NCI-H748 (cell line): ENCODE data around the gene CHRNE.

Experiments used
- DNase-seq: peaks from one replicate; lab custom pipeline; 2025; ENCODE audit not compliant: unreplicated experiment; lab: John Stamatoyannopoulos, UW

The CHRNE gene

GRCh38 chr17:4903051-4903818 is at the start of gene CHRNE:
TSS of gene CHRNE (minus strand) at chr17:4903098. CDS start at chr17:4903063, 35 bp downstream.
- peak; percentile 93 for DNase-seq

- DNase-seq: no peak
Measured at GRCh38 chr17:4951486-4951885, 48.6 kb upstream of the CHRNE start.

GRCh38 chr17:4950746-4951204 is 47.9 kb upstream of the CHRNE start, which contains the start of gene ENO3:
TSS of gene ENO3 (plus strand) at chr17:4951119. CDS start at chr17:4951830, 711 bp downstream.
- DNase-seq: peak; percentile 57

GRCh38 chr17:4950075-4950745 is 47.3 kb upstream of the CHRNE start:
- DNase-seq: no peak

GRCh38 chr17:4949321-4950074 is 46.6 kb upstream of the CHRNE start:
- DNase-seq: peak; percentile 88

- peak; percentile 94 for DNase-seq
Measured at GRCh38 chr17:4948931-4949320, 46.0 kb upstream of the CHRNE start.

GRCh38 chr17:4948166-4948930 is 45.5 kb upstream of the CHRNE start, which contains the start of gene PFN1:
TSS of gene PFN1 (minus strand) at chr17:4948530. CDS start at chr17:4948394, 136 bp downstream.
- DNase-seq: peak; percentile 91

GRCh38 chr17:4947411-4948165 is 44.7 kb upstream of the CHRNE start:
- DNase-seq: peak; percentile 66

- peak; percentile 56 for DNase-seq
Measured at GRCh38 chr17:4947010-4947410, 44.1 kb upstream of the CHRNE start.

GRCh38 chr17:4946312-4946976 is 43.5 kb upstream of the CHRNE start:
- DNase-seq: no peak

GRCh38 chr17:4945944-4946280 is 43.0 kb upstream of the CHRNE start:
- no peak for DNase-seq

GRCh38 chr17:4945176-4945943 is 42.5 kb upstream of the CHRNE start:
- DNase-seq: no peak

GRCh38 chr17:4944554-4945175 is 41.8 kb upstream of the CHRNE start:
- DNase-seq: no peak

- DNase-seq: no peak
Measured at GRCh38 chr17:4944163-4944553, 41.3 kb upstream of the CHRNE start.

- no peak for DNase-seq
Measured at GRCh38 chr17:4942760-4943508, 40.0 kb upstream of the CHRNE start.

- no peak for DNase-seq
Measured at GRCh38 chr17:4941319-4941610, 38.4 kb upstream of the CHRNE start.

GRCh38 chr17:4940555-4941318 is 37.8 kb upstream of the CHRNE start:
- DNase-seq: no peak
